ENCODE data around the gene GNL3.
A peak's percentile ranks its signal among the peaks of the same experiment; 100 is the strongest.
"Not testable (repeated sequence)": the region's sequence is repeated elsewhere in the genome, so short reads cannot be mapped to it uniquely, and the experiment has no call there.

The GNL3 gene

GRCh38 chr3:52685709-52686691 lies at the start of gene GNL3, which contains the start of gene PBRM1:
TSS of gene GNL3 (plus strand) at chr3:52686032. CDS start at chr3:52686093, 61 bp downstream.
TSS of gene PBRM1 (minus strand) at chr3:52685913.
- peak; percentile 97 for DNase-seq

- peak; percentile 3 for DNase-seq
Measured at GRCh38 chr3:52636673-52637072, 49.2 kb upstream of the GNL3 start.

GRCh38 chr3:52645549-52645948 lies 40.3 kb upstream of the GNL3 start:
- DNase-seq, result no peak

- no peak for DNase-seq
Measured at GRCh38 chr3:52649461-52650210, 36.2 kb upstream of the GNL3 start.

GRCh38 chr3:52650439-52650838 lies 35.4 kb upstream of the GNL3 start:
- DNase-seq, result no peak

- no peak for DNase-seq
Measured at GRCh38 chr3:52651592-52651991, 34.2 kb upstream of the GNL3 start.

- DNase-seq, result no peak
Measured at GRCh38 chr3:52655895-52656294, 29.9 kb upstream of the GNL3 start.

- no peak for DNase-seq
Measured at GRCh38 chr3:52660046-52660445, 25.8 kb upstream of the GNL3 start.

GRCh38 chr3:52663098-52663497 lies 22.7 kb upstream of the GNL3 start:
- no peak for DNase-seq

GRCh38 chr3:52670621-52671521 lies 15.0 kb upstream of the GNL3 start:
- peak; percentile 29 for DNase-seq

- DNase-seq, result no peak
Measured at GRCh38 chr3:52671676-52672075, 14.2 kb upstream of the GNL3 start.

GRCh38 chr3:52676201-52676600 lies 9.6 kb upstream of the GNL3 start:
- DNase-seq, result not testable (repeated sequence)

GRCh38 chr3:52678265-52679198 lies 7.3 kb upstream of the GNL3 start:
- no peak for DNase-seq

GRCh38 chr3:52679199-52679538 lies 6.7 kb upstream of the GNL3 start:
- no peak for DNase-seq

- DNase-seq, result no peak
Measured at GRCh38 chr3:52679811-52680210, 6.0 kb upstream of the GNL3 start.

- no peak for DNase-seq
Measured at GRCh38 chr3:52681596-52681995, 4.2 kb upstream of the GNL3 start.

GRCh38 chr3:52682016-52682415 lies 3.8 kb upstream of the GNL3 start:
- DNase-seq, result peak; percentile 21

- no peak for DNase-seq
Measured at GRCh38 chr3:52683611-52684010, 2.2 kb upstream of the GNL3 start.

- DNase-seq, result peak; percentile 10
Measured at GRCh38 chr3:52684184-52684583, 1.6 kb upstream of the GNL3 start.

GRCh38 chr3:52685285-52685708 lies 535 bp upstream of the GNL3 start:
- peak; percentile 87 for DNase-seq

- DNase-seq, result no peak
Measured at GRCh38 chr3:52688266-52688665, 2.4 kb downstream of the GNL3 start.

- no peak for DNase-seq
Measured at GRCh38 chr3:52689151-52689550, 3.3 kb downstream of the GNL3 start.
